Lower lobe of right lung (tissue), 2 donors: ENCODE data around the gene CFH. TPM values are rescaled to one million over a fixed set of nuclear protein-coding genes. Genes with fewer than 3 reads are reported as not detected.

Experiments
- ATAC-seq, 2 donors: fragments of 200-7000 bp; cut with Tn5 transposase; one replicate each; pipeline ENCODE4 v1.9.1; 2020 to 2022; ENCODE audit warnings: mild to moderate bottlenecking in 2 of 2, moderate library complexity in 2 of 2
- DNase-seq: peaks from one replicate; pipeline ENCODE4 v3.0.0-alpha.2; 2020
- H3K27ac ChIP-seq: fragments of 200-600 bp; one replicate; pipeline ENCODE4 v1.8.0; 2022
- H3K27me3 ChIP-seq: fragments of 200-600 bp; one replicate; pipeline ENCODE4 v1.8.0; 2022; ENCODE audit warnings: low read depth
- H3K36me3 ChIP-seq: fragments of 200-600 bp; one replicate; pipeline ENCODE4 v1.8.0; 2022; ENCODE audit warnings: mild to moderate bottlenecking
- H3K4me1 ChIP-seq: fragments of 200-600 bp; one replicate; pipeline ENCODE4 v1.8.0; 2022
- H3K4me3 ChIP-seq: fragments of 200-600 bp; one replicate; pipeline ENCODE4 v1.8.0; 2022; ENCODE audit warnings: mild to moderate bottlenecking
- H3K9me3 ChIP-seq: fragments of 200-600 bp; one replicate; pipeline ENCODE4 v1.8.0; 2022
- intact Hi-C: fragments of 100-400 bp; cut with DNase I; formaldehyde crosslinking; loops from one replicate; pipeline ENCODE4 v1.11.0; 2022
- total RNA-seq: library from RNA; stranded (reverse); fragmentation: NEBNext Ultra II Directional; extraction: Animal tissue kit (Norgen Biotek cat#: 25700); gene quantifications from one replicate; pipeline ENCODE4 v1.2.1, GENCODE V29; 2021
- TF ChIP-seq, protein P1 (sequence below): fragments of 200-600 bp; IDR thresholded peaks from one replicate; pipeline ENCODE4 v1.8.0; 2022; ENCODE audit warnings: antibody characterized with exemption, mild to moderate bottlenecking
- donor health status: DM: no; HTN: yes; CAD: no; lungs with severe emphysema.

CFH gene
- total RNA-seq, 1 donor from 2014 or later, result 69.6 TPM

DNA sequence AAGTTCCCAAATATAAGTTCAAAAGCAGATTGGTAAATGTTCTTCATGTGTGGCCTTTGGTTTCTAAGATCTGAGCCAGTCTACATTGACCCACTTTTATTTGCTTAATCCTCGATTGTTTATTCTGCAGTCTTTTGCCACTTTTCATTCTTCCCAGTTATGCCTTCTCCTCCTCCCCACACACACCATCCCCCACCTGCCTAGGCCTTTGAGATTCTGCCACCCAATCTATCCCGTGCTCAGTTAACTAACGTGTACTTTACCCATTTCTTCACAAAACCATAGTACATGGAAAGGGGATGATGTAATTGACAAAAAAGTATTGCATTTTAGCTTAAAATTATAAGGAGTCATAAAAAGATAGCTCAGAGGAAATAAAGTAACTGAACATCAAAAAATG is 3.7 kb downstream of the CFH start:
- Histone ChIP-seq H3K36me3 (no peaks in the 10 kb centered on the region), H3K27me3 (no peaks in the 10 kb centered on the region), H3K4me3 (peak overlapping the region; percentile 35), H3K9me3 (no peaks in the 10 kb centered on the region), H3K27ac (no peak overlapping the region), H3K4me1 (no peaks in the 10 kb centered on the region)
- intact Hi-C loops, result no loop called here
- TF ChIP-seq, protein P1, sequence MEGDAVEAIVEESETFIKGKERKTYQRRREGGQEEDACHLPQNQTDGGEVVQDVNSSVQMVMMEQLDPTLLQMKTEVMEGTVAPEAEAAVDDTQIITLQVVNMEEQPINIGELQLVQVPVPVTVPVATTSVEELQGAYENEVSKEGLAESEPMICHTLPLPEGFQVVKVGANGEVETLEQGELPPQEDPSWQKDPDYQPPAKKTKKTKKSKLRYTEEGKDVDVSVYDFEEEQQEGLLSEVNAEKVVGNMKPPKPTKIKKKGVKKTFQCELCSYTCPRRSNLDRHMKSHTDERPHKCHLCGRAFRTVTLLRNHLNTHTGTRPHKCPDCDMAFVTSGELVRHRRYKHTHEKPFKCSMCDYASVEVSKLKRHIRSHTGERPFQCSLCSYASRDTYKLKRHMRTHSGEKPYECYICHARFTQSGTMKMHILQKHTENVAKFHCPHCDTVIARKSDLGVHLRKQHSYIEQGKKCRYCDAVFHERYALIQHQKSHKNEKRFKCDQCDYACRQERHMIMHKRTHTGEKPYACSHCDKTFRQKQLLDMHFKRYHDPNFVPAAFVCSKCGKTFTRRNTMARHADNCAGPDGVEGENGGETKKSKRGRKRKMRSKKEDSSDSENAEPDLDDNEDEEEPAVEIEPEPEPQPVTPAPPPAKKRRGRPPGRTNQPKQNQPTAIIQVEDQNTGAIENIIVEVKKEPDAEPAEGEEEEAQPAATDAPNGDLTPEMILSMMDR, result no peak
- ATAC-seq (no peak), DNase-seq (no peak)

DNA sequence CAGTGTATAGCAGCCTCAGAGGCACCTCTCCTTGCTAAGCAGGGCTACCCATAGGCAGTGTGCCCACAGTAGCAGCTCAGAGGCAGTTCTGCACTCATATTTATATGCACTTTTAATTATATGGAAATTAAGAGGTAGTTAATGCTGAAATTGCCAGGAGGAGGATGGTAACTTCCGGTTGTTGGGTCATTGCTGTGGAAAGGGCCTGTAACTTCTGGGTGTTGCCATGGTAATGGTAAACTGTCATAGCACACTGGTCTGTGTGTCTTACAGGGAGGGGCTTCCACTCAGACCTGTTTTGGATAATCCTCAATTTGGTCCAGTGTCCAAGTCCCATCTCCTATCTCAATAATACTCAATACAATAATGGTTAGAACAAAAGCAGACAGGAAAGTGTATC is 7.6 kb downstream of the CFH start:
- TF ChIP-seq, protein P1, result no peak
- H3K27me3 ChIP-seq, result no peaks in the 10 kb centered on the region
- H3K36me3 ChIP-seq, result no peaks in the 10 kb centered on the region
- no peak overlapping the region for H3K4me3 ChIP-seq
- H3K9me3 ChIP-seq, result no peaks in the 10 kb centered on the region
- no peaks in the 10 kb centered on the region for H3K4me1 ChIP-seq
- intact Hi-C loops, result no loop called here
- no peak overlapping the region for H3K27ac ChIP-seq
- peak in 1 of 2 donors; percentile 28 for ATAC-seq
- DNase-seq, result no peak

DNA sequence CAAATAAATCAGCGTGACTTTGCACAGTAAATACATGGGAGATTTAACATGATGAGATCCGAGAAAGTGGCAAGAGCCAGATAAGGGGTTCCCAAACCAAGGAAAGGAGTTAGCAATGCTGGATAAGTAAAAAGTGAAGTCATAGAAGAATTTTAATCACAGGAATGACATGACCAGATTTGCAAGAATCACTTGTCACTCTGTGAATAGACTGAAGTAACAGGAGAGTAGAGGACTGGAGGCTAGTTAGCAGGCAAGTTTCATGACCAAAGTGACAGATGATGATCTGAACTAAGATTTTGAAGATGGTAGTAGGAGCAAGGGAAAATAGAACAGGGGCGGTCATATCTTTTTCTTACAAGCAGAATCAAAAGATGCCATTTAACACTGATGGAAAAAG is 8.4 kb downstream of the CFH start:
- Histone ChIP-seq H3K9me3 (no peaks in the 10 kb centered on the region), H3K4me1 (no peaks in the 10 kb centered on the region), H3K27ac (no peak overlapping the region), H3K36me3 (no peaks in the 10 kb centered on the region), H3K27me3 (no peaks in the 10 kb centered on the region), H3K4me3 (no peak overlapping the region)
- ATAC-seq (peak in 1 of 2 donors; percentile 21), DNase-seq (no peak)
- TF ChIP-seq, protein P1, result no peak
- intact Hi-C loops, result no loop called here

DNA sequence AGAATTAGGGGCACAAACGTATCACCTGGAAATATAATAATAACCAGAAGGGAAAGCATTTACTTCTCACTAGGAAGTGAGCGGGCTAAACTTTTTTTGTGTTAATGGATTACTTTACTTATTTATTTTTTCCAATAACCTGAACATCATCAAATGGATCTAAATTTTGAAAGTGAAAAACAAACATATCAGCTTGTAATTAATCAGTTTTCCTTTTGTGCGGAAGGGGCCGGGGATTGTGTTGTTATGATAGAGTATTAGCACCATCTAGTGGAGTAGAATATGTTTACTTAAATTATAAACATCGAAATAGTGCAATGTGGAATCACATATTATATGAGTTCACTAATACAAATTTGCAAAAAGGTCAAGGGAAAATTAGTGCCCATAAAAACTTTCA is 9.0 kb downstream of the CFH start:
- intact Hi-C loops, result no loop called here
- peak overlapping the region; percentile 15 for H3K4me3 ChIP-seq
- H3K36me3 ChIP-seq, result no peaks in the 10 kb centered on the region
- TF ChIP-seq, protein P1, result peak; percentile 47
- no peaks in the 10 kb centered on the region for H3K9me3 ChIP-seq
- DNase-seq, result no peak
- H3K27ac ChIP-seq, result no peak overlapping the region
- no peaks in the 10 kb centered on the region for H3K27me3 ChIP-seq
- peak; percentile 71 to 83 for ATAC-seq
- no peaks in the 10 kb centered on the region for H3K4me1 ChIP-seq

DNA sequence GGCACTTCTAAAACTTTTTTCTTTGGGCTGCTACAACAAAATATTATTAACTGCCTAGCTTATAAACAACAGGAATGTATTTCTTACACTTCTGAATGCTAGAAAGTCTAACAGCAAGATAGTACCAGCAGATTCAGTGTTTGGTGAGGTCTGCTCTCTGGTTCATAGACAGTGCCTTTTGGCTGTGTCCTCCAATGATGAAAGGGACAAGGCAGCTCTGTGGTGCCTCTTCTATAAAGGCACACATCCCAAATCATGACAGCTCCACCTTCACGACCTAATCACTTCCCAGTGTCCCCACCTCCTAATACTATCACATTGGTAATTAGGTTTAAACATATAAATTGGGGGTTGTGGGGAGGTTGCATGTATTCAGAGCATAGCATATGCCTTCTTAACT is 9.5 kb downstream of the CFH start:
- H3K4me1 ChIP-seq, result no peaks in the 10 kb centered on the region
- no peak overlapping the region for H3K27ac ChIP-seq
- H3K36me3 ChIP-seq, result no peaks in the 10 kb centered on the region
- intact Hi-C loops, result no loop called here
- peak in 1 of 2 donors; percentile 30 for ATAC-seq
- TF ChIP-seq, protein P1, result no peak
- H3K4me3 ChIP-seq, result no peak overlapping the region
- no peak for DNase-seq
- no peaks in the 10 kb centered on the region for H3K27me3 ChIP-seq
- no peaks in the 10 kb centered on the region for H3K9me3 ChIP-seq

DNA sequence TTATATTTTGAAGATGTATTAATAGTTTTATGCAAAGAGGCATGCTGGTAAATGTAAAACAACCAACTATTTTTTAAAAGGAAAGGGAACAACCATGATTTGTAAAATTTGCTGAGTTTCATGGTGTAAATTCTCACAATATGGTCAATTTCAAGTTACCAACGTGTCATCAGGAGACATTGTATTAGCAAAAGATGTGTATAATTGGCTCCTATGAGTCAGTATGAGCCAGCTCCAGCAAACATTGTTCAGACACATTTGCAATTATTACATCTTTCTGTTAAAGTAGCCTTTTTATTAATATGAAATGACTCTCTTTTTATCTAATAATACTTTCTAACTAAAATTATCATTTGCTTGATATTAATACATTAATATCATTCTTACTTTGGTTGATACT is 15.3 kb downstream of the CFH start:
- H3K36me3 ChIP-seq, result no peaks in the 10 kb centered on the region
- no peak overlapping the region for H3K27ac ChIP-seq
- peaks cover 7% of the 10 kb centered on the region for H3K9me3 ChIP-seq
- intact Hi-C loops, result no loop called here
- no peaks in the 10 kb centered on the region for H3K4me1 ChIP-seq
- TF ChIP-seq, protein P1, result no peak
- DNase-seq (no peak), ATAC-seq (no peak)
- H3K27me3 ChIP-seq, result no peaks in the 10 kb centered on the region
- H3K4me3 ChIP-seq, result no peak overlapping the region
